KMS-11 (cell line): ENCODE measurements around the gene CRLF1.
A peak's percentile ranks its signal among the peaks of the same experiment; 100 is the strongest.

Experiments used
- H2AFZ ChIP-seq: fragments of 200-600 bp; sonication (generic); 2 replicates; pipeline ENCODE4 v1.6.1; 2016; ENCODE audit warnings: antibody characterized with exemption, mixed run types, low read depth
- H3K27ac ChIP-seq: fragments of 200-600 bp; sonication (generic); 2 replicates; pipeline ENCODE4 v1.6.1; 2016; ENCODE audit warnings: mild to moderate bottlenecking, mixed run types
- H3K27me3 ChIP-seq: fragments of 200-600 bp; sonication (generic); 2 replicates; pipeline ENCODE4 v1.6.1; 2017; ENCODE audit warnings: mild to moderate bottlenecking, low read depth, mixed run types, moderate library complexity; ENCODE audit not compliant: insufficient read depth
- H3K36me3 ChIP-seq: fragments of 200-600 bp; sonication (generic); 2 replicates; pipeline ENCODE4 v1.6.1; 2017; ENCODE audit warnings: mild to moderate bottlenecking, mixed run types; ENCODE audit not compliant: insufficient read depth
- H3K4me1 ChIP-seq: fragments of 200-600 bp; sonication (generic); 2 replicates; pipeline ENCODE4 v1.6.1; 2016; ENCODE audit warnings: mild to moderate bottlenecking, low read depth, mixed run types; ENCODE audit not compliant: poor library complexity, severe bottlenecking
- H3K4me2 ChIP-seq: fragments of 200-600 bp; sonication (generic); 2 replicates; pipeline ENCODE4 v1.7.0; 2016; ENCODE audit warnings: mild to moderate bottlenecking, mixed run types
- H3K4me3 ChIP-seq: fragments of 200-600 bp; sonication (generic); IDR thresholded peaks from 2 replicates; pipeline ENCODE4 v1.6.1; 2017; ENCODE audit warnings: low read depth, low read length, mixed read lengths; ENCODE audit not compliant: insufficient read depth
- H3K79me2 ChIP-seq: fragments of 200-600 bp; sonication (generic); 2 replicates; pipeline ENCODE4 v1.6.1; 2016; ENCODE audit warnings: low read depth, mixed run types; ENCODE audit not compliant: insufficient read depth
- H3K9ac ChIP-seq: fragments of 200-600 bp; sonication (generic); 2 replicates; pipeline ENCODE4 v1.6.1; 2016; ENCODE audit warnings: mild to moderate bottlenecking, mixed run types
- H4K20me1 ChIP-seq: fragments of 200-600 bp; sonication (generic); 2 replicates; pipeline ENCODE4 v1.6.1; 2016; ENCODE audit warnings: mild to moderate bottlenecking, mixed run types; ENCODE audit not compliant: insufficient read depth
- TF ChIP-seq, protein P1 (sequence below): fragments of 200-600 bp; sonication (generic); conservative IDR thresholded peaks from 2 replicates; pipeline ENCODE4 v1.6.1; 2017; ENCODE audit warnings: low read depth, mild to moderate bottlenecking, antibody characterized with exemption, low read length, moderate library complexity, mixed read lengths

The CRLF1 gene

DNA sequence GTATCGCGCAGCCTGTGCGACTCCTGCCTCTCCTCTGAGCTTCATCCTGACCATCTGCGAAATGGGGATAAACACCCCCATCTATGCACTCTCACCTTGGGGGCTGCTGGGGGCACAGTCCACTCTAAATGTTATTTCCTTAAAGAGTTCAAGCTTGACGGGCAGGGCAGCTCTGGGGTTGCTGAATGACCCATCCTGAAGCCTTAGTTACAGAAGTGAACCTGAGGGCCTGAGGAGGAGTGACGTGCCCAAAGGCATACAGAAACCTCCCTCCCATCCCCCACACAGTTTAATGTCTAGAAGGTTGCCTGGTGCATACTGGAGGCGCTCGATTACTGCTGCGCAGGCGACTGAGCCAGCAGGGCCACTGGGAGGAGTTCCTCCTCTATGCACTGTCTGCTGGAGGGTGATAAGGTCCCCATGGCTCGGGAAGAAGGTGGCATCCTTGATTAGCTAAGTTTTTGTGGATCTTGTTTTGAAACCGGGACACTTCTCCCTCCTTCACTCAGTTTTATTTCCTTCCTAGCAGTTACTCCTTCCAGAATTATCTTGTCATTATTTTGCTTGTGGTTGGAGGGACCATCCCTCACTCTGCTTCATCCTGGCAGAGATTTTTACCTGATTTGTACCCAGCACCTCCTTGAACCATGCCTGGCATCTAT is 62.7 kb downstream of the CRLF1 start:
- H3K27ac ChIP-seq: peak overlapping the region; percentile 26
- H3K4me2 ChIP-seq: peak overlapping the region; percentile 67
- peaks cover 10% of the 10 kb centered on the region for H3K79me2 ChIP-seq
- H3K36me3 ChIP-seq: no peaks in the 10 kb centered on the region
- peaks cover 12% of the 10 kb centered on the region for H3K4me1 ChIP-seq
- H4K20me1 ChIP-seq: no peaks in the 10 kb centered on the region
- no peaks in the 10 kb centered on the region for H3K27me3 ChIP-seq
- H3K9ac ChIP-seq: peak overlapping the region; percentile 18; the same call in 1 of the 2 replicates
- H3K4me3 ChIP-seq: no peak overlapping the region
- peak overlapping the region; percentile 77 for H2AFZ ChIP-seq
- TF ChIP-seq, protein P1, sequence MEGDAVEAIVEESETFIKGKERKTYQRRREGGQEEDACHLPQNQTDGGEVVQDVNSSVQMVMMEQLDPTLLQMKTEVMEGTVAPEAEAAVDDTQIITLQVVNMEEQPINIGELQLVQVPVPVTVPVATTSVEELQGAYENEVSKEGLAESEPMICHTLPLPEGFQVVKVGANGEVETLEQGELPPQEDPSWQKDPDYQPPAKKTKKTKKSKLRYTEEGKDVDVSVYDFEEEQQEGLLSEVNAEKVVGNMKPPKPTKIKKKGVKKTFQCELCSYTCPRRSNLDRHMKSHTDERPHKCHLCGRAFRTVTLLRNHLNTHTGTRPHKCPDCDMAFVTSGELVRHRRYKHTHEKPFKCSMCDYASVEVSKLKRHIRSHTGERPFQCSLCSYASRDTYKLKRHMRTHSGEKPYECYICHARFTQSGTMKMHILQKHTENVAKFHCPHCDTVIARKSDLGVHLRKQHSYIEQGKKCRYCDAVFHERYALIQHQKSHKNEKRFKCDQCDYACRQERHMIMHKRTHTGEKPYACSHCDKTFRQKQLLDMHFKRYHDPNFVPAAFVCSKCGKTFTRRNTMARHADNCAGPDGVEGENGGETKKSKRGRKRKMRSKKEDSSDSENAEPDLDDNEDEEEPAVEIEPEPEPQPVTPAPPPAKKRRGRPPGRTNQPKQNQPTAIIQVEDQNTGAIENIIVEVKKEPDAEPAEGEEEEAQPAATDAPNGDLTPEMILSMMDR: no peak
